ENCODE measurements around the gene LNX1. TPM values are rescaled to one million over a fixed set of nuclear protein-coding genes. Genes with fewer than 3 reads are reported as not detected.

Gene LNX1
- total RNA-seq, 1 experiment from 2014 or later = 1.7 TPM

GRCh38 chr4:53548662-53549061, 42.6 kb downstream of the LNX1 start:
- Histone ChIP-seq H3K4me2 (ENCODE audit: insufficient read depth, insufficient read length, low read length) (no peak overlapping the region), H3K9me3 (ENCODE audit: control insufficient read depth, low read depth, low read length) (no peaks in the 10 kb centered on the region), H3K79me2 (ENCODE audit: insufficient read depth, low read length) (no peaks in the 10 kb centered on the region), H4K91ac (ENCODE audit: insufficient read length, low read depth, low read length) (no peak overlapping the region), H4K8ac (replicated peaks; ENCODE audit: insufficient read length, low read depth, low read length) (no peak overlapping the region), H2BK15ac (ENCODE audit: low read depth, low read length) (no peak overlapping the region), H3K14ac (ENCODE audit: insufficient read depth, low read length) (no peak overlapping the region), H3K23ac (ENCODE audit: insufficient read length, low read depth, low read length) (no peak overlapping the region), H3K56ac (ENCODE audit: insufficient read length, low read depth, low read length) (no peak overlapping the region), H2AK5ac (ENCODE audit: insufficient read length, low read length) (no peak overlapping the region), H3K27me3 (ENCODE audit: insufficient read depth, low read length) (no peaks in the 10 kb centered on the region), H3T11ph (ENCODE audit: low read length) (no peak overlapping the region), H4K20me1 (ENCODE audit: control insufficient read depth, insufficient read depth, insufficient read length) (no peaks in the 10 kb centered on the region), H2BK20ac (ENCODE audit: low read depth, low read length, poor library complexity, severe bottlenecking) (no peak overlapping the region), H4K5ac (ENCODE audit: insufficient read length, low read depth, low read length) (no peak overlapping the region), H2BK120ac (ENCODE audit: low read depth, low read length, poor library complexity, severe bottlenecking) (no peak overlapping the region), H3K9ac (ENCODE audit: extremely low read depth, insufficient read length, low read length) (no peak overlapping the region), H3K79me1 (ENCODE audit: insufficient read depth, low read depth, low read length, poor library complexity, severe bottlenecking) (no peaks in the 10 kb centered on the region), H2BK12ac (ENCODE audit: insufficient read length, low read depth, low read length) (no peak overlapping the region), H3K23me2 (ENCODE audit: insufficient read length, low read depth, low read length, poor library complexity, severe bottlenecking) (no peaks in the 10 kb centered on the region), H3K4ac (ENCODE audit: low read depth, low read length) (no peak overlapping the region), H3K18ac (ENCODE audit: insufficient read length, low read depth, low read length) (no peak overlapping the region), H2AFZ (ENCODE audit: low read length) (no peak overlapping the region), H3K4me1 (ENCODE audit: insufficient read depth, low read length) (peaks cover 3% of the 10 kb centered on the region; the same call in 1 of the 2 replicates), H2BK5ac (ENCODE audit: insufficient read length, low read length) (no peak overlapping the region), H3K27ac (ENCODE audit: insufficient read length, low read depth, low read length) (no peak overlapping the region)
- no peaks in the 10 kb centered on the region for H3K9me3 Mint-ChIP-seq
- H3K27ac Mint-ChIP-seq = no peak overlapping the region
- no peak for TF ChIP-seq CTCF (conservative IDR thresholded peaks at IDR 0.05)
- no peak overlapping the region for H3K4me3 Mint-ChIP-seq
- peaks cover 2% of the 10 kb centered on the region for H3K27me3 Mint-ChIP-seq (ENCODE audit: low read depth)
- H3K4me1 Mint-ChIP-seq = peaks cover 26 to 35% of the 10 kb centered on the region in 2 experiments
- no peak for DNase-seq
- H3K36me3 Mint-ChIP-seq (ENCODE audit: insufficient read depth in 1 of 3, low read depth in 3 of 3) = no peaks in the 10 kb centered on the region; a peak in 1 of 7 replicates
- WGBS (ENCODE audit: extremely low coverage, insufficient read length, low lambda C conversion rate) = no CpG with 5 or more reads among the region's 3 CpGs
